ENCODE data around the gene PTAR1.
A peak's percentile ranks its signal among the peaks of the same experiment; 100 is the strongest.

Gene PTAR1

GRCh38 chr9:69672596-69673310, 87.1 kb downstream of the PTAR1 start:
- DNase-seq (ENCODE audit: low read depth): peak; percentile 46
- TF ChIP-seq, protein P1, sequence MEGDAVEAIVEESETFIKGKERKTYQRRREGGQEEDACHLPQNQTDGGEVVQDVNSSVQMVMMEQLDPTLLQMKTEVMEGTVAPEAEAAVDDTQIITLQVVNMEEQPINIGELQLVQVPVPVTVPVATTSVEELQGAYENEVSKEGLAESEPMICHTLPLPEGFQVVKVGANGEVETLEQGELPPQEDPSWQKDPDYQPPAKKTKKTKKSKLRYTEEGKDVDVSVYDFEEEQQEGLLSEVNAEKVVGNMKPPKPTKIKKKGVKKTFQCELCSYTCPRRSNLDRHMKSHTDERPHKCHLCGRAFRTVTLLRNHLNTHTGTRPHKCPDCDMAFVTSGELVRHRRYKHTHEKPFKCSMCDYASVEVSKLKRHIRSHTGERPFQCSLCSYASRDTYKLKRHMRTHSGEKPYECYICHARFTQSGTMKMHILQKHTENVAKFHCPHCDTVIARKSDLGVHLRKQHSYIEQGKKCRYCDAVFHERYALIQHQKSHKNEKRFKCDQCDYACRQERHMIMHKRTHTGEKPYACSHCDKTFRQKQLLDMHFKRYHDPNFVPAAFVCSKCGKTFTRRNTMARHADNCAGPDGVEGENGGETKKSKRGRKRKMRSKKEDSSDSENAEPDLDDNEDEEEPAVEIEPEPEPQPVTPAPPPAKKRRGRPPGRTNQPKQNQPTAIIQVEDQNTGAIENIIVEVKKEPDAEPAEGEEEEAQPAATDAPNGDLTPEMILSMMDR (IDR thresholded peaks at IDR 0.05; ENCODE audit: control insufficient read depth, insufficient read depth, low read depth, low read length, missing control alignments): peak; percentile 93
- H3K4me3 ChIP-seq (ENCODE audit: control insufficient read depth, low read depth, low read length): peak overlapping the region; percentile 64

- H3K4me3 ChIP-seq (ENCODE audit: control insufficient read depth, low read depth, low read length): peak within 1 kb of the TSS; percentile 64
- DNase-seq (ENCODE audit: low read depth): no peak
- TF ChIP-seq, protein P1 (IDR thresholded peaks at IDR 0.05; ENCODE audit: control insufficient read depth, insufficient read depth, low read depth, low read length, missing control alignments): no peak
These were observed 87.8 kb downstream of the PTAR1 start, which contains the start of gene APBA1 for GRCh38 chr9:69671879-69672595. Gene APBA1, minus strand, starts transcription at chr9:69672371.

DNA sequence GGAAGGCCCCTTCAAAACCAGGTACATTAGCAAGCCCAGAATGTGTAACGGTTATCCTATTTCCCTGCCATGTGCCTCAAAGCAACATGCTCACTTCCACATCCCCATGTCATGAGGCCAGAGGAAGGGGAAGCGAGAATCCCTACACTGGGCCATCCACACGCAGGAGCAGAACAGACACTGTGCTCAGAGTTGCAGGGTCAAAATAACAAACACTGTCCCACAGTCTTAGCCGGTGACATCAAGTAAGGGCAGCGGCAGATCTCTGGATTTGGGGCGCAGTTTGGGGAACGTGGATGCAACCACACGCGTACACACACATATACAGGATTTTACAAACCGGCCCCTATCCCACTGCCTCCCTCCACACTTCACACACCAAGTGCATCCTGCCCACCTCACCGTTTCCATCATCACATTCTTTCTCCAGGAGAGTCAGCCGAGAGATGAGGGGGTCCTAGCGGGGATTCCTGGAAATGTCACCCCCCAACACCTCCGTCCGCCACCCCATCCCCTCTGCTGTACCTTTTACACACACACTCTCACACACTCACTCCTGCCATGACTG, 88.4 kb downstream of the PTAR1 start:
- TF ChIP-seq, protein P1 (IDR thresholded peaks at IDR 0.05; ENCODE audit: control insufficient read depth, insufficient read depth, low read depth, low read length, missing control alignments): no peak
- no peak for DNase-seq (ENCODE audit: low read depth)
- H3K4me3 ChIP-seq (ENCODE audit: control insufficient read depth, low read depth, low read length): peak overlapping the region; percentile 60

DNA sequence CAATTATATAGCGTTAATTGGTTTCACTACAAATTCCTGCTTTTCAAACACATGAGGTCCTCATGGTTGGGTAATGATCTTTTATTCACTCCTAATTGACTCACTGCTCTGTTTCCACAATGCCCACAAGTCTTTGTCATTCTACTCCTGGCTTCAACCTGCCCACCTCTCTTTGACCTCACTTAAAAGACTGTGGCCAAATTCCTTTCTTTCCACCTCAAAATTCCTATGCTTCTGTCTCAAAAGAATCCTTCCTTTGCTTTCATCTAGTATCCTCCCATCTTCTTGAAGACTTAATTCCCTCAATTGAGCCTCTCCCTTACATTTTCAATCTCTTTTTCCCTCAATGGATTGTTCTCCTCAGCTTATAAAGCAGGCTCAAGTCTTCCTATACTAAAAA, 92.5 kb downstream of the PTAR1 start:
- TF ChIP-seq, protein P1 (IDR thresholded peaks at IDR 0.05; ENCODE audit: control insufficient read depth, insufficient read depth, low read depth, low read length, missing control alignments): no peak
- H3K4me3 ChIP-seq (ENCODE audit: control insufficient read depth, low read depth, low read length): no peak overlapping the region
- no peak for DNase-seq (ENCODE audit: low read depth)

GRCh38 chr9:69660304-69660703, 99.5 kb downstream of the PTAR1 start:
- TF ChIP-seq, protein P1 (IDR thresholded peaks at IDR 0.05; ENCODE audit: control insufficient read depth, insufficient read depth, low read depth, low read length, missing control alignments): no peak

More at GRCh38 chr9:69660304-69660703, 99.5 kb downstream of the PTAR1 start:
- no peak overlapping the region for H3K4me3 ChIP-seq (ENCODE audit: control insufficient read depth, low read depth, low read length)
- DNase-seq (ENCODE audit: low read depth): no peak
